H1 (cell line): ENCODE data around the gene IGF2R. TPM values are rescaled to one million over a fixed set of nuclear protein-coding genes. Genes with fewer than 3 reads are reported as not detected.

Experiments used
- CTCF ChIA-PET: fragments of 300-600 bp; sonication (Branson Sonifier 250); formaldehyde crosslinking; loops from one replicate; lab custom pipeline; 2021; ENCODE audit not compliant: partially characterized antibody; lab: Charles Lee
- POLR2A ChIA-PET: fragments of 300-600 bp; sonication (Branson Sonifier 250); formaldehyde crosslinking; loops from one replicate; lab custom pipeline; 2021; ENCODE audit warnings: inconsistent platforms; ENCODE audit not compliant: partially characterized antibody; lab: Charles Lee
- DNase-seq, 2 experiments: peaks; one replicate each; pipeline versions ENCODE4 v3.0.0 to v3.0.0-alpha.2; 2010 to 2022; ENCODE audit warnings: low spot score in 2 of 2, low read depth in 1 of 2, mixed read lengths in 1 of 2
- FAIRE-seq: peaks from 2 replicates; lab custom pipeline; 2011; peaks lifted over from hg19 to GRCh38; lab: Jason Lieb, UNC
- H2AFZ ChIP-seq: 2 replicates; pipeline ENCODE4 v1.8.1; 2012; ENCODE audit warnings: low read length, inconsistent platforms
- H2AK5ac ChIP-seq: 2 replicates; pipeline ENCODE4 v1.6.1; 2013; ENCODE audit warnings: low read depth, low read length
- H2BK120ac ChIP-seq: replicated peaks from 2 replicates; pipeline ENCODE3; 2013; ENCODE audit warnings: low read depth, low read length, inconsistent platforms
- H2BK12ac ChIP-seq: 2 replicates; pipeline ENCODE4 v1.6.1; 2013; ENCODE audit warnings: low read depth, low read length
- H2BK15ac ChIP-seq: 2 replicates; pipeline ENCODE4 v1.6.1; 2013; ENCODE audit warnings: low read length
- H2BK20ac ChIP-seq: 2 replicates; pipeline ENCODE4 v1.6.1; 2013; ENCODE audit warnings: low read length
- H2BK5ac ChIP-seq: 2 replicates; pipeline ENCODE4 v1.6.1; 2013; ENCODE audit warnings: low read depth, low read length
- H3K14ac ChIP-seq: 2 replicates; pipeline ENCODE4 v1.6.1; 2013; ENCODE audit warnings: inconsistent platforms; ENCODE audit not compliant: insufficient read length
- H3K18ac ChIP-seq: 2 replicates; pipeline ENCODE4 v1.6.1; 2013; ENCODE audit warnings: low read length; ENCODE audit errors: extremely low read depth
- H3K23ac ChIP-seq: 2 replicates; pipeline ENCODE4 v1.6.1; 2013; ENCODE audit warnings: inconsistent platforms; ENCODE audit not compliant: insufficient read length
- H3K23me2 ChIP-seq: 2 replicates; pipeline ENCODE4 v1.6.1; 2013; ENCODE audit warnings: low read depth, low read length
- H3K27ac ChIP-seq: 2 replicates; pipeline ENCODE4 v1.6.1; 2011; ENCODE audit warnings: low read depth, low read length, inconsistent platforms
- H3K27me3 ChIP-seq, 4 experiments: replicated peaks in 1 of 4; 1 replicate in 1 of 4; 2 replicates in 3 of 4; pipeline versions ENCODE4 v1.6.1 to v1.8.1; 2011 to 2013; ENCODE audit warnings: low read length in 3 of 4, mild to moderate bottlenecking in 3 of 4, inconsistent platforms in 2 of 4, mixed read lengths in 2 of 4, moderate library complexity in 1 of 4; ENCODE audit not compliant: control insufficient read depth in 3 of 4, insufficient read depth in 3 of 4; ENCODE audit errors: extremely low read depth in 1 of 4
- H3K36me3 ChIP-seq, 4 experiments: 2 replicates each; pipeline versions ENCODE4 v1.6.1 to v1.8.1; 2011 to 2013; ENCODE audit warnings: mild to moderate bottlenecking in 4 of 4, low read length in 3 of 4, moderate library complexity in 2 of 4, control low read depth in 1 of 4, inconsistent platforms in 1 of 4; ENCODE audit not compliant: insufficient read depth in 4 of 4, control insufficient read depth in 2 of 4
- H3K4ac ChIP-seq: replicated peaks from 2 replicates; pipeline ENCODE3; 2013; ENCODE audit warnings: low read length, low read depth, mixed read lengths, inconsistent platforms; ENCODE audit not compliant: insufficient read length
- H3K4me1 ChIP-seq, 4 experiments: replicated peaks in 1 of 4; 1 replicate in 1 of 4; 2 replicates in 3 of 4; pipeline versions ENCODE4 v1.6.1 to v1.8.1; 2011 to 2013; ENCODE audit warnings: low read length in 3 of 4, inconsistent platforms in 2 of 4, mixed read lengths in 1 of 4; ENCODE audit not compliant: insufficient read depth in 4 of 4, control insufficient read depth in 3 of 4
- H3K4me2 ChIP-seq, 2 experiments: 2 replicates each; pipeline versions ENCODE4 v1.6.1 to v1.8.1; 2011 to 2013; ENCODE audit warnings: low read depth in 2 of 2, low read length in 2 of 2, control low read depth in 1 of 2, inconsistent platforms in 1 of 2, mild to moderate bottlenecking in 1 of 2; ENCODE audit not compliant: insufficient read depth in 1 of 2
- H3K4me3 ChIP-seq, 4 experiments: fragments of 200-600, 300-600 bp in 1 of 4; sonication (generic), shearing (Covaris generic), sonication (Bioruptor Twin) in 1 of 4; 2 replicates each; pipeline versions ENCODE4 v1.5.1 to v1.8.1; 2011 to 2016; ENCODE audit warnings: low read length in 4 of 4, low read depth in 3 of 4, control low read depth in 2 of 4, inconsistent platforms in 2 of 4, mild to moderate bottlenecking in 2 of 4, mixed read lengths in 1 of 4, moderate library complexity in 1 of 4; ENCODE audit not compliant: insufficient read depth in 2 of 4; ENCODE audit errors: extremely low read depth in 1 of 4
- H3K56ac ChIP-seq: replicated peaks from 2 replicates; pipeline ENCODE3; 2013; ENCODE audit warnings: low read depth, mild to moderate bottlenecking, mixed read lengths, low read length, inconsistent platforms; ENCODE audit not compliant: insufficient read length
- H3K79me1 ChIP-seq: 2 replicates; pipeline ENCODE4 v1.6.1; 2013; ENCODE audit warnings: low read depth, low read length, control low read depth
- H3K79me2 ChIP-seq, 2 experiments: 2 replicates each; pipeline versions ENCODE4 v1.6.1 to v1.8.1; 2012 to 2013; ENCODE audit warnings: low read length in 2 of 2, mild to moderate bottlenecking in 2 of 2, inconsistent platforms in 1 of 2; ENCODE audit not compliant: insufficient read depth in 2 of 2, control insufficient read depth in 1 of 2
- H3K9ac ChIP-seq, 4 experiments: replicated peaks in 1 of 4; 1 replicate in 1 of 4; 2 replicates in 3 of 4; pipeline versions ENCODE4 v1.6.1 to v1.8.1; 2011 to 2013; ENCODE audit warnings: low read depth in 3 of 4, low read length in 3 of 4, control low read depth in 2 of 4, mild to moderate bottlenecking in 2 of 4, moderate library complexity in 2 of 4, inconsistent platforms in 1 of 4; ENCODE audit errors: extremely low read depth in 1 of 4
- H3K9me3 ChIP-seq, 2 experiments: 2 replicates each; pipeline versions ENCODE4 v1.6.1 to v1.8.1; 2012 to 2013; ENCODE audit warnings: mild to moderate bottlenecking in 2 of 2, moderate library complexity in 2 of 2, control low read depth in 1 of 2, inconsistent platforms in 1 of 2, low read depth in 1 of 2, low read length in 1 of 2, mixed read lengths in 1 of 2; ENCODE audit not compliant: insufficient read depth in 2 of 2
- H4K20me1 ChIP-seq, 2 experiments: replicated peaks in 1 of 2; 2 replicates each; pipeline versions ENCODE3 to v1.8.1; 2011 to 2013; ENCODE audit warnings: inconsistent platforms in 2 of 2, low read length in 2 of 2, mild to moderate bottlenecking in 1 of 2; ENCODE audit not compliant: insufficient read depth in 2 of 2, control insufficient read depth in 1 of 2
- H4K5ac ChIP-seq: 2 replicates; pipeline ENCODE4 v1.6.1; 2013; ENCODE audit warnings: low read length, low read depth, mixed read lengths, inconsistent platforms; ENCODE audit not compliant: insufficient read length
- H4K8ac ChIP-seq: 2 replicates; pipeline ENCODE4 v1.8.0; 2013; ENCODE audit warnings: mild to moderate bottlenecking, moderate library complexity, low read length, inconsistent platforms; ENCODE audit not compliant: insufficient read depth; ENCODE audit errors: extremely low read depth
- H4K91ac ChIP-seq: replicated peaks from 2 replicates; pipeline ENCODE3; 2013; ENCODE audit warnings: low read length, mixed read lengths, inconsistent platforms; ENCODE audit not compliant: insufficient read length
- HDAC2 ChIP-seq, 2 experiments: fragments of 300-600 bp in 1 of 2; sonication (generic) in 1 of 2; IDR thresholded peaks; 2 replicates each; pipeline ENCODE4 v1.6.1; 2011 to 2012; ENCODE audit warnings: low read depth in 2 of 2, low read length in 2 of 2, mild to moderate bottlenecking in 2 of 2, moderate library complexity in 2 of 2, borderline replicate concordance in 1 of 2, inconsistent platforms in 1 of 2
- MAFK ChIP-seq: IDR thresholded peaks from 2 replicates; pipeline ENCODE4 v1.6.1; 2012; ENCODE audit warnings: low read depth, mild to moderate bottlenecking, improper control_type of control experiment, low read length
- WGBS, 2 experiments: shearing (Covaris generic) in 1 of 2; methylation state at CpG; one replicate each; pipeline versions ENCODE4 v1.1.6 to v1.1.7; 2013 to 2015; ENCODE audit warnings: low lambda C conversion rate in 2 of 2, mixed read lengths in 2 of 2, inconsistent platforms in 1 of 2, low coverage in 1 of 2, missing lambda C conversion rate in 1 of 2; ENCODE audit not compliant: insufficient replicate concordance in 2 of 2, insufficient coverage in 1 of 2, insufficient read length in 1 of 2; ENCODE audit errors: extremely low coverage in 1 of 2, missing lambda C conversion rate in 1 of 2; 5-methylcytosine and 5-hydroxymethylcytosine counted together
- polyA plus RNA-seq, 7 experiments: library from polyadenylated mRNA; depleted of rRNA in 3 of 7; stranded (reverse) in 5 of 7; unstranded in 2 of 7; fragments of >200 nt in 5 of 7; fragments of 200-250 nt in 2 of 7; gene quantifications; 1 replicate in 5 of 7; 2 replicates in 1 of 7; 4 replicates in 1 of 7; pipeline versions ENCODE4 v1.2.1 to v1.2.3, GENCODE V29; 2011 to 2013; ENCODE audit warnings: missing spikeins in 2 of 7, mixed read lengths in 2 of 7
- total RNA-seq: library from RNA; stranded (reverse); fragmentation: NEBNext Ultra II Directional; extraction: Animal tissue kit (Norgen Biotek cat#: 25700); gene quantifications from 2 replicates; pipeline ENCODE4 v1.2.1, GENCODE V29; 2021

The IGF2R gene
- total and polyA plus RNA-seq, 2 of the 8 experiments (the other 6 are each of a cell fraction or from before 2014, with no cell fraction given), result 20.6 to 74.1 TPM

DNA sequence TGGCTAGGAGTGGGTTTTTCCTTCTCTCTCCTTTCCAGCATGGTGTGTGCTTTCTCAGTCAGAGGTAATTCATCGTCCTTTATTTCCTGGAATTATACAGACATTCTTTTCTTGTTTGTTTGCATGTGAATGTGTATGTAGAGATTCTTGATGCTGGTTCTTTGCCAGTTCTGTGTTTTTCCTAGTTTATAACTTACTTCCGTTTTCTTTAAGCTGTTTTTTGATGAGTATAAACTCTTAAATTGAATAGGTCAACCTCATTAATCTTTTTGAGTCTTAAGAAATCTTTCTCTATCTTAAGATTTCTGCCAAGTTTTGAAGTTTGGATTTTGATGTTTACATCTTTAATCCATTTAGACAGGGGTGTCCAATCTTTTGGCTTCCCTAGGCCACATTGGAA, 38.7 kb downstream of the IGF2R start:
- H3K27ac ChIP-seq, result no peak overlapping the region
- peaks cover 0 to 18% of the 10 kb centered on the region in 2 experiments for H4K20me1 ChIP-seq
- H4K8ac ChIP-seq, result no peak overlapping the region
- ChIA-PET POLR2A (no interaction called here), CTCF (interaction anchor here (1.7 kb wide), 1 partner anchor 11 kb away, joined by 5 read pairs; no protein-coding TSS in a partner anchor)
- H3K27me3 ChIP-seq, result no peaks in the 10 kb centered on the region
- no peak overlapping the region for H3K14ac ChIP-seq
- no peak overlapping the region for H2BK15ac ChIP-seq
- no peak overlapping the region for H2AK5ac ChIP-seq
- peaks cover 0 to 33% (median 5%) of the 10 kb centered on the region in 4 experiments; a peak in 6 of 8 replicates for H3K36me3 ChIP-seq
- FAIRE-seq (no peak), DNase-seq (no peak)
- no peak overlapping the region for H2BK5ac ChIP-seq
- H3K23me2 ChIP-seq, result peaks cover 2% of the 10 kb centered on the region; the same call in 1 of the 2 replicates
- no peaks in the 10 kb centered on the region; a peak in 2 of 7 replicates for H3K4me1 ChIP-seq
- peaks cover 7% of the 10 kb centered on the region; the same call in 1 of the 2 replicates for H3K79me1 ChIP-seq
- no peak overlapping the region for H3K56ac ChIP-seq
- no peak overlapping the region for H3K4ac ChIP-seq
- H2BK20ac ChIP-seq, result no peak overlapping the region
- H4K91ac ChIP-seq, result no peak overlapping the region
- H3K4me3 ChIP-seq, result no peak overlapping the region
- H3K23ac ChIP-seq, result no peak overlapping the region
- 67% methylated on average over 2 of the region's 2 CpGs; no CpG with 5 or more reads in 1 of the 2 experiments for WGBS, 2 experiments
- no peak overlapping the region for H2BK120ac ChIP-seq
- H2BK12ac ChIP-seq, result no peak overlapping the region
- H3K9ac ChIP-seq, result no peak overlapping the region
- no peak overlapping the region for H3K18ac ChIP-seq
- H3K4me2 ChIP-seq, result no peak overlapping the region
- H4K5ac ChIP-seq, result no peak overlapping the region
- peaks cover 0 to 23% of the 10 kb centered on the region in 2 experiments; a peak in 2 of 4 replicates for H3K9me3 ChIP-seq
- TF ChIP-seq HDAC2 (IDR thresholded peaks at IDR 0.05; ENCODE audit: borderline replicate concordance in 1 of 2, low read depth in 2 of 2, low read length in 2 of 2) (no peak), MAFK (no peak)
- TF ChIP-seq, all 59 proteins: peak for 0
- Histone ChIP-seq H2AFZ (no peak overlapping the region), H3K79me2 (peaks cover 0 to 54% of the 10 kb centered on the region in 2 experiments; a peak in 2 of 4 replicates)
